GM21786 (cell line): ENCODE data around the gene SIGLEC9.
"Not testable (repeated sequence)": the region's sequence is repeated elsewhere in the genome, so short reads cannot be mapped to it uniquely, and the experiment has no call there.

Experiments used
- ATAC-seq: cut with Tn5 transposase; IDR thresholded peaks from one replicate; pipeline ENCODE4 v1.9.1; 2021; ENCODE audit not compliant: unreplicated experiment

The SIGLEC9 gene

GRCh38 chr19:51142809-51143475 is 18.2 kb downstream of the SIGLEC9 start:
- ATAC-seq, result not testable (repeated sequence)

- no peak for ATAC-seq
Measured at GRCh38 chr19:51143486-51143885, 18.8 kb downstream of the SIGLEC9 start.

GRCh38 chr19:51144482-51145045 is 19.9 kb downstream of the SIGLEC9 start:
- ATAC-seq, result no peak

- ATAC-seq, result no peak
Measured at GRCh38 chr19:51145916-51146493, 21.3 kb downstream of the SIGLEC9 start.

GRCh38 chr19:51146751-51147150 is 22.0 kb downstream of the SIGLEC9 start:
- ATAC-seq, result no peak

GRCh38 chr19:51147663-51148062 is 23.0 kb downstream of the SIGLEC9 start:
- no peak for ATAC-seq

GRCh38 chr19:51148580-51148979 is 23.9 kb downstream of the SIGLEC9 start:
- ATAC-seq, result no peak

GRCh38 chr19:51150627-51151026 is 25.9 kb downstream of the SIGLEC9 start:
- no peak for ATAC-seq

GRCh38 chr19:51156710-51157109 is 32.0 kb downstream of the SIGLEC9 start:
- no peak for ATAC-seq

GRCh38 chr19:51157265-51157664 is 32.6 kb downstream of the SIGLEC9 start:
- ATAC-seq, result no peak

- no peak for ATAC-seq
Measured at GRCh38 chr19:51158474-51159129, 33.9 kb downstream of the SIGLEC9 start.

- no peak for ATAC-seq
Measured at GRCh38 chr19:51159656-51160055, 35.0 kb downstream of the SIGLEC9 start.

GRCh38 chr19:51161266-51161665 is 36.6 kb downstream of the SIGLEC9 start:
- no peak for ATAC-seq

GRCh38 chr19:51161867-51162496 is 37.3 kb downstream of the SIGLEC9 start:
- no peak for ATAC-seq

- ATAC-seq, result no peak
Measured at GRCh38 chr19:51163257-51163656, 38.6 kb downstream of the SIGLEC9 start.

- ATAC-seq, result no peak
Measured at GRCh38 chr19:51164215-51164614, 39.5 kb downstream of the SIGLEC9 start.

- ATAC-seq, result no peak
Measured at GRCh38 chr19:51166846-51167490, 42.3 kb downstream of the SIGLEC9 start.

- no peak for ATAC-seq
Measured at GRCh38 chr19:51168564-51169282, 44.0 kb downstream of the SIGLEC9 start.

- ATAC-seq, result not testable (repeated sequence)
Measured at GRCh38 chr19:51169283-51169918, 44.7 kb downstream of the SIGLEC9 start.

- no peak for ATAC-seq
Measured at GRCh38 chr19:51172223-51172622, 47.5 kb downstream of the SIGLEC9 start.
